PC-9 (cell line): ENCODE results near the gene C2orf76.

Source experiments
- EZH2 ChIP-seq: fragments of 200-600 bp; sonication (generic); IDR thresholded peaks from 2 replicates; pipeline ENCODE4 v1.8.0; 2017; ENCODE audit warnings: antibody characterized with exemption, low read depth
- TF ChIP-seq, protein P1 (sequence below): fragments of 200-600 bp; sonication (generic); conservative IDR thresholded peaks from 2 replicates; pipeline ENCODE4 v1.6.1; 2017; ENCODE audit warnings: mixed run types, antibody characterized with exemption, mild to moderate bottlenecking, moderate library complexity

DNA sequence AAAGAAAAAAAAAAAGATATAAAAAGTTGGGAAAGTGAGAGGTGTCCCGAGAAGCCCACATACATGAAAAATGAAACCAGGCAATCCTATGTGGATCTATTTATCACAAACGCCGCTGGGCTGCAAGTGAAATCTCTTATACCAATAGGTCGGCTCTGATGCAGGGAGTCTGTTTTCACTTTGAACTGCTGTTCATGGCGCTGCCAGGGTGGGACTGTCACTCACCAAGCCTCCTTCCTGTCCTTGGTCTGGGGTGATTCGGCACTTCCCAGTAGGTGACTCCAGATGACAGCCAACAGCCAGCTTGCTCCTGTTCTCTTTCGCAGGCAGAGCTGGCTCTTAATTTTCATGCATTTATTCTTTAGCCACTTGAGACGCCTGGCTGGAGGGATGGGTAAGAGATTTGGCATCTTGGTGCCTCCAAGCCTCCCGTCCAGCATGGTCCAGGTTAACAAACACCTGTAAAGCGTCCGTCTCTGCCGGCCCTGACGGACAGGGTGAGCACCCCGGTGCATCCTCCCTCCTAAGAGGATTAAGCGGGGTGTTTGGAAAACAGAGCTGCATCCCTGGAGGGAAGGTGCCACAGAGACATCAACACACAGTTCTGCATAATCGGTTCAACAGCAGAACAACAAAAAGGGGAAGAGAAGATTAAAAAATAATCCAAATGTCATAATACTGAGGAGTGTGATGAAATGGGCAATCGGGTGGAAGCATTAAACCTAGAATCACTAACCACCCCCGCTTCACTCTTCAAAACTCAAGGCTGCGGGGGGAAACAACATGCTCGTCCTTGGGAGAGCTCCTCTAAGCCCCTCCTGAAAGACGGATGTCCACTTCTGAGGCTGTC lies 84.3 kb downstream of the C2orf76 start:
- TF ChIP-seq, protein P1, sequence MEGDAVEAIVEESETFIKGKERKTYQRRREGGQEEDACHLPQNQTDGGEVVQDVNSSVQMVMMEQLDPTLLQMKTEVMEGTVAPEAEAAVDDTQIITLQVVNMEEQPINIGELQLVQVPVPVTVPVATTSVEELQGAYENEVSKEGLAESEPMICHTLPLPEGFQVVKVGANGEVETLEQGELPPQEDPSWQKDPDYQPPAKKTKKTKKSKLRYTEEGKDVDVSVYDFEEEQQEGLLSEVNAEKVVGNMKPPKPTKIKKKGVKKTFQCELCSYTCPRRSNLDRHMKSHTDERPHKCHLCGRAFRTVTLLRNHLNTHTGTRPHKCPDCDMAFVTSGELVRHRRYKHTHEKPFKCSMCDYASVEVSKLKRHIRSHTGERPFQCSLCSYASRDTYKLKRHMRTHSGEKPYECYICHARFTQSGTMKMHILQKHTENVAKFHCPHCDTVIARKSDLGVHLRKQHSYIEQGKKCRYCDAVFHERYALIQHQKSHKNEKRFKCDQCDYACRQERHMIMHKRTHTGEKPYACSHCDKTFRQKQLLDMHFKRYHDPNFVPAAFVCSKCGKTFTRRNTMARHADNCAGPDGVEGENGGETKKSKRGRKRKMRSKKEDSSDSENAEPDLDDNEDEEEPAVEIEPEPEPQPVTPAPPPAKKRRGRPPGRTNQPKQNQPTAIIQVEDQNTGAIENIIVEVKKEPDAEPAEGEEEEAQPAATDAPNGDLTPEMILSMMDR = no peak
- no peak for TF ChIP-seq EZH2
